GM12892 (cell line): ENCODE data around the gene ITPRIPL2. TPM values are rescaled to one million over a fixed set of nuclear protein-coding genes. Genes with fewer than 3 reads are reported as not detected.
A peak's percentile ranks its signal among the peaks of the same experiment; 100 is the strongest.

Experiments used
- DNase-seq: peaks from one replicate; pipeline ENCODE4 v3.0.0; 2011; ENCODE audit not compliant: insufficient read length
- FAIRE-seq: peaks from 2 replicates; lab custom pipeline; 2011; peaks lifted over from hg19 to GRCh38; lab: Jason Lieb, UNC
- POLR2A ChIP-seq: IDR thresholded peaks from 2 replicates; pipeline ENCODE4 v1.6.1; 2011; ENCODE audit warnings: low read depth, low read length, control low read depth
- POLR2AphosphoS5 ChIP-seq: IDR thresholded peaks from 2 replicates; pipeline ENCODE4 v1.6.1; 2011; ENCODE audit warnings: low read depth, low read length, control low read depth
- TAF1 ChIP-seq: IDR thresholded peaks from 2 replicates; pipeline ENCODE4 v1.6.1; 2011; ENCODE audit warnings: low read depth, mild to moderate bottlenecking, control low read depth, low read length, borderline replicate concordance
- polyA plus RNA-seq: library from polyadenylated mRNA; unstranded; fragments of >200 nt; gene quantifications from one replicate; pipeline ENCODE4 v1.2.1, GENCODE V29; 2012; ENCODE audit warnings: missing spikeins, inconsistent platforms; ENCODE audit not compliant: missing spikeins

The ITPRIPL2 gene
- 1.7 TPM for polyA plus RNA-seq

- FAIRE-seq: no peak
- no peak for TF ChIP-seq POLR2AphosphoS5
- no peak for TF ChIP-seq TAF1
- no peak for TF ChIP-seq POLR2A
Observed at GRCh38 chr16:19113577-19114358, at the start of gene ITPRIPL2. Gene ITPRIPL2 (plus strand): TSS chr16:19113964. CDS start chr16:19114462, 498 bp downstream.

GRCh38 chr16:19066988-19067348 lies 46.8 kb upstream of the ITPRIPL2 start:
- FAIRE-seq (no peak), DNase-seq (no peak)
- TF ChIP-seq POLR2A: no peak
- TF ChIP-seq TAF1: no peak
- no peak for TF ChIP-seq POLR2AphosphoS5

More at GRCh38 chr16:19113577-19114358, at the start of gene ITPRIPL2:
- DNase-seq: peak; percentile 61

GRCh38 chr16:19067349-19068236 lies 46.2 kb upstream of the ITPRIPL2 start, which contains the start of gene COQ7:
Gene COQ7 (plus strand): TSS chr16:19067614. CDS start chr16:19067665, 51 bp downstream.
- FAIRE-seq: peak; percentile 99
- TF ChIP-seq TAF1: 0 out of 2 replicates have a peak, but pooled peaks have one; percentile 35
- TF ChIP-seq POLR2AphosphoS5: 0 out of 2 replicates have a peak, but pooled peaks have one; percentile 35
- peak; percentile 68; the same call in 1 of the 2 replicates for TF ChIP-seq POLR2A

GRCh38 chr16:19068237-19068815 lies 45.4 kb upstream of the ITPRIPL2 start:
- DNase-seq (no peak), FAIRE-seq (no peak)
- TF ChIP-seq POLR2A (no peak), POLR2AphosphoS5 (no peak), TAF1 (no peak)

More at GRCh38 chr16:19067349-19068236, 46.2 kb upstream of the ITPRIPL2 start, which contains the start of gene COQ7:
- DNase-seq: peak; percentile 84

GRCh38 chr16:19071811-19072777 lies 41.7 kb upstream of the ITPRIPL2 start:
- DNase-seq (no peak), FAIRE-seq (no peak)

GRCh38 chr16:19073344-19073743 lies 40.4 kb upstream of the ITPRIPL2 start:
- FAIRE-seq (no peak), DNase-seq (no peak)
- TF ChIP-seq POLR2A (no peak), POLR2AphosphoS5 (no peak), TAF1 (no peak)

More at GRCh38 chr16:19071811-19072777, 41.7 kb upstream of the ITPRIPL2 start:
- TF ChIP-seq POLR2AphosphoS5 (no peak), POLR2A (no peak), TAF1 (no peak)

- DNase-seq: no peak
- TF ChIP-seq TAF1 (no peak), POLR2AphosphoS5 (no peak)
- no peak for FAIRE-seq
Observed at GRCh38 chr16:19073863-19074262, 39.9 kb upstream of the ITPRIPL2 start.

GRCh38 chr16:19075511-19075910 lies 38.3 kb upstream of the ITPRIPL2 start:
- FAIRE-seq: no peak
- TF ChIP-seq POLR2A (no peak), TAF1 (no peak), POLR2AphosphoS5 (no peak)
- DNase-seq: no peak

- TF ChIP-seq POLR2AphosphoS5: no peak
- no peak for TF ChIP-seq POLR2A
- TF ChIP-seq TAF1: no peak
- DNase-seq (no peak), FAIRE-seq (no peak)
Observed at GRCh38 chr16:19077879-19078278, 35.9 kb upstream of the ITPRIPL2 start.

- TF ChIP-seq TAF1 (no peak), POLR2AphosphoS5 (no peak), POLR2A (no peak)
- FAIRE-seq (no peak), DNase-seq (no peak)
Observed at GRCh38 chr16:19083670-19084069, 30.1 kb upstream of the ITPRIPL2 start.
